Cardiac fibroblast (primary cell): Measurements from ENCODE around the gene PCDH9.
A peak's percentile ranks its signal among the peaks of the same experiment; 100 is the strongest.

Experiments used
- DNase-seq, 2 donors: peaks; one replicate each; pipeline versions ENCODE4 v3.0.0 to v3.0.0-alpha.2; 2010; ENCODE audit warnings: low read depth in 2 of 2
- H3K4me3 ChIP-seq, 2 donors: replicated peaks in 1 of 2; 1 replicate in 1 of 2; 2 replicates in 1 of 2; pipeline ENCODE4 v1.5.1; 2011; ENCODE audit warnings: low read depth in 2 of 2, low read length in 2 of 2, mild to moderate bottlenecking in 2 of 2, moderate library complexity in 1 of 2
- CTCF ChIP-seq: IDR thresholded peaks from one replicate; pipeline ENCODE4 v1.5.1; 2011; ENCODE audit warnings: low read depth, mild to moderate bottlenecking, low read length, inconsistent platforms

Gene PCDH9

GRCh38 chr13:66842766-66843165 lies 387.4 kb downstream of the PCDH9 start:
- TF ChIP-seq CTCF = no peak
- H3K4me3 ChIP-seq = no peak overlapping the region
- no peak for DNase-seq

GRCh38 chr13:66840621-66841020 lies 389.5 kb downstream of the PCDH9 start:
- DNase-seq = no peak
- no peak for TF ChIP-seq CTCF

GRCh38 chr13:66837246-66837645 lies 392.9 kb downstream of the PCDH9 start:
- no peak for DNase-seq
- TF ChIP-seq CTCF = no peak
- H3K4me3 ChIP-seq = peak overlapping the region in 1 of 2 donors; percentile 5

More at GRCh38 chr13:66840621-66841020, 389.5 kb downstream of the PCDH9 start:
- H3K4me3 ChIP-seq = no peak overlapping the region

GRCh38 chr13:66835040-66835628 lies 395.0 kb downstream of the PCDH9 start:
- H3K4me3 ChIP-seq = no peak overlapping the region
- DNase-seq = peak; percentile 60 to 67
- TF ChIP-seq CTCF = no peak

- no peak for TF ChIP-seq CTCF
- no peak overlapping the region for H3K4me3 ChIP-seq
- DNase-seq = no peak
Observed at GRCh38 chr13:66830940-66831716, 399.0 kb downstream of the PCDH9 start.

- TF ChIP-seq CTCF = no peak
- H3K4me3 ChIP-seq = no peak overlapping the region
- DNase-seq = no peak
Observed at GRCh38 chr13:66829803-66830202, 400.3 kb downstream of the PCDH9 start.
